HG03457 (cell line): ENCODE measurements around the gene PDE6B.
A peak's percentile ranks its signal among the peaks of the same experiment; 100 is the strongest.
"Not testable (repeated sequence)": the region's sequence is repeated elsewhere in the genome, so short reads cannot be mapped to it uniquely, and the experiment has no call there.

Experiments used
- ATAC-seq: cut with Tn5 transposase; IDR thresholded peaks from one replicate; pipeline ENCODE4 v1.9.1; 2021; ENCODE audit warnings: moderate number of reproducible peaks; ENCODE audit not compliant: unreplicated experiment

PDE6B gene

GRCh38 chr4:703336-704197, 78.2 kb downstream of the PDE6B start:
- no peak for ATAC-seq

- ATAC-seq, result no peak
Observed at GRCh38 chr4:704198-704891, 79.0 kb downstream of the PDE6B start.

- no peak for ATAC-seq
Observed at GRCh38 chr4:704971-705277, 79.6 kb downstream of the PDE6B start.

- peak; percentile 80 for ATAC-seq
Observed at GRCh38 chr4:705278-706082, 80.1 kb downstream of the PDE6B start, which contains the start of gene PCGF3. TSS of gene PCGF3 (plus strand) at chr4:705832. CDS start at chr4:733681, 27,849 bp downstream.

GRCh38 chr4:706083-706633, 80.8 kb downstream of the PDE6B start:
- not testable (repeated sequence) for ATAC-seq

- no peak for ATAC-seq
Observed at GRCh38 chr4:706834-707598, 81.6 kb downstream of the PDE6B start.

- ATAC-seq, result no peak
Observed at GRCh38 chr4:707929-708630, 82.7 kb downstream of the PDE6B start.

- no peak for ATAC-seq
Observed at GRCh38 chr4:708631-708933, 83.2 kb downstream of the PDE6B start.

- ATAC-seq, result no peak
Observed at GRCh38 chr4:709348-709747, 84.0 kb downstream of the PDE6B start.

- no peak for ATAC-seq
Observed at GRCh38 chr4:710116-710515, 84.7 kb downstream of the PDE6B start.

GRCh38 chr4:710916-711315, 85.5 kb downstream of the PDE6B start:
- no peak for ATAC-seq

GRCh38 chr4:712093-712492, 86.7 kb downstream of the PDE6B start:
- ATAC-seq, result no peak

- ATAC-seq, result no peak
Observed at GRCh38 chr4:712916-713632, 87.7 kb downstream of the PDE6B start.

GRCh38 chr4:714087-714486, 88.7 kb downstream of the PDE6B start:
- ATAC-seq, result no peak

GRCh38 chr4:717601-718320, 92.4 kb downstream of the PDE6B start:
- no peak for ATAC-seq

- ATAC-seq, result no peak
Observed at GRCh38 chr4:718460-718859, 93.1 kb downstream of the PDE6B start.
